CD4-positive, alpha-beta T cell treated with Interleukin-21 for 1 hour (primary cell): ENCODE measurements around the gene PAX6.

Experiments used
- DNase-seq: peaks from one replicate; pipeline ENCODE4 v3.0.0-alpha.2; 2020

Gene PAX6

DNA sequence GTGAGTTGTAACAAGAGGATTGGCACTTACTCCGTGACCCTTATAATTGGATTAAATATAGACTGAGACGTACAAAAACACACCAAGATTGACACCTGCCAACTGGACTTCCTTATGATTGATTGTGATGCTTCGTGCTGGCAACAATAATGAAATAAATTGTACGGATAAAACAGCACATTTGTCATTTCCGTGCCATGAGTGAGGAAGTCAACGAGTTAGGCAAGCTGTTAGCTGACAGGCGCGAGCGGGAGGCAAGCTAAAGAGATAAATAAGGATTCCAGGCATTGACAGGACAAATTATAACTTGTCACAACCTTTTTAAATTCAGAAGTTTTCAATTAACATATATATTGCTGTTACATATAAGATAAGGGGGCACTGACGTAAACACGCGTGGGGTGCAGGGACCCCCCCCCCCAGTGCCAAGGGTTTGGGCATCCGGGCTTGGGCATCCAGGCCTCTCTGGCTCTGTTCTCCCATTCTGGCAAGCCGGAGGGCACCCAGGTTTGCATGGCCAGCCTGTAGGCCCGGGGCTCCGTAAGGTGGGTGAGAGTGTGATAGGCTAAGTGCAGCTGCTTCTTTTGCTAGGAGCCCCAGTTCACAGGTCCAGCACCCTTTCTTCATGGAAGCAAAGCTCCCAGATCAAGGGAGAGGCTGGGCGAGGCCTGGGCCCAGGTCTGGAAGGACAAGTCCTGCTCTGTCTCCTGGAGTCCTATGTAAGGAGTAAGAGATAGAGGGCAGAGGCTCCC is 11.2 kb upstream of the PAX6 start:
- no peak for DNase-seq

GRCh38 chr11:31821766-31822165 is 10.6 kb upstream of the PAX6 start:
- no peak for DNase-seq

DNA sequence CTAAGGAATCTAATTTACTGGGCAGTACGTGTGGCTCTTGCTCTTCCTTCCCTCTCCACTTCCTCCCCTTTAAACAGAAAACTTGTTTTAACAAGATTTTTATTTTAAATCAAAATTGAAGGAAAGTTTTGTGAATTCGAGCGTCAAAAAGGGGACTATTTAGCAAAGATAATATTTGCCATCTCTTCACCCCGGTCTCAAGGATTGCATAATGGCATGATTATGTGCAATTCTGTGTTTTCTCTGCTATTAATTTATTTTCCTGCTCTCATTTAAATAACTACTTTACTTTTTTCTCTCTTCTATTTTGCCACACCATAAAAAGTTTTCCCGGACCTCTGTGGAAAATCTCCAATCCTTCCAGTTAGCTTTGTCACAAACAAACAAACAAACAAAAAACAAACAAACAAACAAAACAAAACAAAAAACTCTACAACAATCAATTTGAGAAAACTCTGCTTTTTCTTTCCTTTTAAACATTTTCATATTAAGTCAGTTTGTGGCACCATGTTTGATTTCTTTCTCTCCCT is 10.2 kb upstream of the PAX6 start:
- DNase-seq = no peak

- no peak for DNase-seq
Observed at GRCh38 chr11:31820438-31820818, 9.3 kb upstream of the PAX6 start.

GRCh38 chr11:31819621-31820437 is 8.7 kb upstream of the PAX6 start:
- no peak for DNase-seq

DNA sequence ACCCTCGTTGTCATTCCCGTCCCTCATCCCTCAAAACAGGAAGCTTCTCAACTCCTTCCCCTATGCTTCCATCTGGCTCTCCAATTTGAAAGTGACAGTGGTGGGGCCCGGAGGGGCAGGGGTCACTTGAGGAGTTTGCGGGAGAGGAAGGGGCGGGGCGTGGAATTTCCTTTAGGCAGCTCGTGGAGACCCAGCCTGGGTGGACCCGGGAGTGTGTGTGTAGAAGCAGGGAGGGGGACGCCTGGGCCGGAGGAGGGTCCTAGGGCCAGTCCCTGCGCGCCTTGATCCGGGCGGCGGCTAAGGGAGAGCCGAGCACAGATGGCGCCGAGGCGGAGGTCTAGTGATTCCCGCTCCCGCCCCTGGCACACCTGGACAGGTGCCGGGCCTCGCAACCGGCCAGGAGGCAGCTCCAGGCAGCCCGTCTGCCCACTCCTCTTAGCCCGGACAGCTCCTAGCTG is 7.8 kb upstream of the PAX6 start:
- no peak for DNase-seq

DNA sequence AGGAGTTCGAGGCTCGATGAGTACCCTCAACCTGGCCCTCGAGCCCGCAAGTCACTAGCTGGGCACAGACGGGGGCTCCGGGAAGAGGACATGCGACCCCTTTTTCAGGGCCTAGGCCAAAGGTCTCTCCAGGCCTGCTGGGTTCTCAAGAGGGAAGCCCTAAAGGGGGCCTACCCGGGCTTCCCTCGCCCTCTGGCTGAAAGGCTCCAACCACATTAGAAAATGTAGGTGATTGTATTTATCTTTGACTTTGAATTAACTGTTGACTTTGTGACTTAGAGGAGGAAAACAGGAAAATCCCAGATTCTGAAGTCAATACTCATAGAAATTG is 7.3 kb upstream of the PAX6 start:
- DNase-seq = no peak

DNA sequence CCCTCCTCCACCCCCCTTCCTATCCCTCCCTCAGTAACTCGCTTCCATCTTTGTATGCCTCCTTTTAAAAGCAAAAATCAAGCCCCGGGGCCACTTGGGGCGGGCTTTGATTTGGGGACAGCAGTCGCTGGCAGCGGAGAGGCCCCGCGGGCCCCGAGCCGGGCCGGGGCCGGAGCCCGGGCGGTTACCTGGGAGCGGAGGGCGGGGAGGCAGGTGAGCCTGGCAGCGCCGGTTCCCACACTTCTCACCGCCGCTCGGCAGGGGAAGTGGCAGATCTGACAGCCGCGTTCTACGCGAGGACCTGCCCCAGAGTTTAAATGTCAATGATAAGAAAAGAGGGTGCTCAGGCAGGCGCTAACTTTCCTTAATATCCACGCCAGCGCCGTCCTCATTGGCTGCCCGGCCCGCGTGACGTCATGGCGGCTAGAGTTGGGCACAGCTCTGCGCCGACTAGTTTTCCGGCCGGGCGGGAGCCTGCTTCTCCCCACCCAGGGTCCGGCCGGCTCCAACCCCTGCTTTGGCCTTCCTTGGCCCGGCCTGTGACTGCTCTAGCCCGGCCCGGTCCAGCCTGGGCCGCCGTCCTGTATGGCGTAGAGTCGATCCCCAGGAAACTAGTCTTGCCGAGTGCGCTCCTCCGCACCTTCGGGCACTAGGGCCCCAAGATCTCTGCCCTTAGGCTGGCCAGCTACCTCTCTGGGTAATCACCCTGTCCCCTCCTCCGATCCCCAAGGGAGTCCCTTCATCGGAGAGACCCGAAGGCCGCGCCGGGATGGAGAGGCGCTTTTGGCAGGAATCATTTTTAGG is 6.7 kb upstream of the PAX6 start:
- DNase-seq = no peak

DNA sequence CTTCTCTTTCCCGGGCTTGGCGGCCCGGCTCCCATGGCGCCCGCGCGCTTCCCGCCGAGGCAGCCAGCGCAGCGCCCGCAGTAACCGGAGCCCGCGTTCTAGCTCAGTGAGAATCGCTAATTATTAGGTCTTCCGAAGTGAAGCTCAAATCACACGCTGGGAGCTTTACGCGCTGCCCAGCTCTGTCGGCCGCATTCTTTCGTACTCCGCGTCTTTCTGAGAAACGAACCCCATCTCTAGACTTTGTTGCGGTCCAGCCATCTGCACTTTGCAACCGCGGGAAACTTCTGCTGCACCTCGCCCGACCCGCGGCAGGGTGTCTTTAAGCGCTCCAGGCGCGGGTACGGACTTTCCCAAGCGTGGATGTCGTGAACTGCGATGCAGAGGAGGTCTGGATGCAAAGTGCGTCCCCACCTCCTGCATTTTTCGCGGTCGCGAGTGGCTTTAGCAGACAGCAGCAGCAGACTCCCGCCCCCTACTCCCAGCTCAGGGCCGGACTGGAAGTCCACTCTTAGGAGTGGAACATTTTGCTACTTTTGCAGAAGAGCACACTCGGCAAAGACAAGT is 6.0 kb upstream of the PAX6 start:
- DNase-seq = no peak

- DNase-seq = no peak
Observed at GRCh38 chr11:31816468-31817053, 5.4 kb upstream of the PAX6 start.

GRCh38 chr11:31815711-31816467 is 4.8 kb upstream of the PAX6 start:
- no peak for DNase-seq

DNA sequence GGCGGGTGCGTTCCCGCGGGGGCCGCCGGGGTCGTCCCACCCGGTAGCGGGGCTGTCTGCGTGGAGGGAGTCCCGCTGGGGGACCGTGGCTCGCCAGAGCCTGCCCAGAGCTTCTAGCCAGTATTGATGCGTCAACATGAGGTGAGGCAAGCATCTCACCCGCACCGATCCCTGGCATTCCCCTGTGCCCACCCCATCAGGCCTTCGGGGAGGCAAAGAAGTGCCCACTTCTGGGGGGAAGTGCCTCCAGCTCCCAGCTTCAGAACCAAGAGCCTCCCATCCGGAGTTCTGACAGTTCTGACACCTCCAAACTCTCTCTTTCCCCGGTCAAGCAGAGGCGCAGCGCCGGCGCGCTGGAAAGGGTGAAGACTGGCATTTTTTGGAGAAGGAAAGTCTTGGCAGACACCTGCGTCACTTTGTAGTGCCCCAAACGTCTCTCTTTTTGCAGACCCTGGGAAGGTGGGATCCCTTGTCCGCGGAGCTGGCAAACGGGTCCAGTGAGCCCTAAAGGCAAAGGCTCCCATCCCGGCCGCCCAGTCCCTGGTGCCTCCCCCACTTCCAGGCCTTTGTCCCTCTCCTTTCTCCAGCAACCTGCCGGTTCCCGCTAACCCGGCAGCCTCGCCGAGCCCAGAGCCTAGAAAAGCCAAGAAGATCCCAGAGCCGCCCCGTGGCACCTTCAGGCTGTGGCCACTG is 3.2 kb upstream of the PAX6 start:
- no peak for DNase-seq

- no peak for DNase-seq
Observed at GRCh38 chr11:31813391-31814175, 2.5 kb upstream of the PAX6 start.

GRCh38 chr11:31812383-31813381 is 1.6 kb upstream of the PAX6 start:
- no peak for DNase-seq

GRCh38 chr11:31809857-31810778 is 1.0 kb downstream of the PAX6 start:
- DNase-seq = no peak

DNA sequence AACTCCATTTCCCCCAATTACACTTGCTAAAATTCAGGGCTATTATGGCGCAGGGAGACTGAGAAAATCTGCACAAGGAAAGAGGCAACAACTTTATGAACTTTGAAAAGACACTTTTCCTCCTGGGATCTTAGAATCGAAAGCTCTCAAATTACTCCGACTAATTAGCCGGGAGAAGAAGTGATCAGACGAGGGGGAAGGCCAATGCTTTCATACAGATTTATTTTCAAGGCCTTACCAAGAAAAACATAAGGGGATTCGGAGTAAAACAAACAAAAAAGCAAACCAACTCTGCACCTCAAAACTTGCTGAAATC is 1.6 kb downstream of the PAX6 start:
- DNase-seq = no peak

GRCh38 chr11:31808721-31809540 is 2.2 kb downstream of the PAX6 start:
- DNase-seq = no peak
